Natural killer cell (primary cell): Measurements from ENCODE around the gene TACC2. TPM values are rescaled to one million over a fixed set of nuclear protein-coding genes. Genes with fewer than 3 reads are reported as not detected.

Experiments
- ATAC-seq, 3 donors: fragments of 150-1000 bp in 2 of 3; fragments of 200-7000 bp in 1 of 3; cut with Tn5 transposase; 1 replicate in 1 of 3; 2 replicates in 2 of 3; pipeline ENCODE4 v1.10.0; 2021; ENCODE audit warnings: mild to moderate bottlenecking in 2 of 3, moderate library complexity in 2 of 3
- DNase-seq, 2 donors: peaks; one replicate each; pipeline versions ENCODE4 v3.0.0 to v3.0.0-alpha.2; 2013 to 2021; ENCODE audit warnings: mixed read lengths in 1 of 2
- H3K27ac ChIP-seq: one replicate; pipeline ENCODE4 v1.5.1; 2013; ENCODE audit warnings: mild to moderate bottlenecking, low read length
- H3K27me3 ChIP-seq: one replicate; pipeline ENCODE4 v1.6.1; 2013; ENCODE audit warnings: low read length; ENCODE audit not compliant: control insufficient read depth, insufficient read depth
- H3K36me3 ChIP-seq: one replicate; pipeline ENCODE4 v1.6.1; 2013; ENCODE audit warnings: low read length; ENCODE audit not compliant: control insufficient read depth, insufficient read depth
- H3K4me1 ChIP-seq: one replicate; pipeline ENCODE4 v1.6.1; 2013; ENCODE audit warnings: low read length; ENCODE audit not compliant: control insufficient read depth, insufficient read depth
- H3K4me3 ChIP-seq: one replicate; pipeline ENCODE4 v1.5.1; 2013; ENCODE audit warnings: low read length
- H3K9me3 ChIP-seq: one replicate; pipeline ENCODE4 v1.6.1; 2013; ENCODE audit warnings: low read length; ENCODE audit not compliant: control insufficient read depth, insufficient read depth
- H3K27ac Mint-ChIP-seq, 2 donors: one replicate each; pipeline ENCODE4 v1.8.0; 2022; ENCODE audit warnings: mild to moderate bottlenecking in 2 of 2, mixed read lengths in 2 of 2, moderate library complexity in 1 of 2
- H3K27me3 Mint-ChIP-seq, 2 donors: one replicate each; pipeline ENCODE4 v1.8.0; 2022; ENCODE audit warnings: low read depth in 2 of 2, mixed read lengths in 2 of 2
- H3K36me3 Mint-ChIP-seq: one replicate; pipeline ENCODE4 v1.8.0; 2022; ENCODE audit warnings: mixed read lengths
- H3K4me1 Mint-ChIP-seq, 2 donors: one replicate each; pipeline ENCODE4 v1.8.0; 2022; ENCODE audit warnings: mixed read lengths in 2 of 2
- H3K4me3 Mint-ChIP-seq: one replicate; pipeline ENCODE4 v1.8.0; 2022; ENCODE audit warnings: mild to moderate bottlenecking, moderate library complexity, mixed read lengths
- H3K9me3 Mint-ChIP-seq, 2 donors: one replicate each; pipeline ENCODE4 v1.8.0; 2022; ENCODE audit warnings: mixed read lengths in 2 of 2
- CTCF ChIP-seq: fragments of 200-600 bp; IDR thresholded peaks from one replicate; pipeline ENCODE4 v1.8.0; 2022; ENCODE audit warnings: antibody characterized with exemption
- WGBS: methylation state at CpG from one replicate; pipeline ENCODE4 v1.1.7; 2013; ENCODE audit warnings: missing lambda C conversion rate; ENCODE audit not compliant: insufficient coverage; 5-methylcytosine and 5-hydroxymethylcytosine counted together
- intact Hi-C: fragments of 100-400 bp; cut with micrococcal nuclease; formaldehyde crosslinking; loops from one replicate; pipeline ENCODE4 v1.14.2; 2022
- total RNA-seq, 4 donors: library from RNA; stranded (reverse); fragments of 120-200 nt in 1 of 4; gene quantifications; one replicate each; pipeline versions ENCODE4 v1.2.3 to v1.2.4, GENCODE V29; 2013 to 2022

The TACC2 gene
- total RNA-seq, 3 donors from 2014 or later (not counting 1 experiment from before 2014, with no cell fraction given): not detected

- Mint-ChIP-seq H3K4me3 (no peak overlapping the region), H3K27me3 (peaks cover 55 to 60% of the 10 kb centered on the region in 2 donors), H3K4me1 (peaks cover 0 to 5% of the 10 kb centered on the region in 2 donors), H3K9me3 (no peaks in the 10 kb centered on the region), H3K36me3 (no peaks in the 10 kb centered on the region), H3K27ac (no peak overlapping the region)
- no peak for TF ChIP-seq CTCF
- intact Hi-C loops: no loop called here
- Histone ChIP-seq H3K27me3 (peaks cover 16% of the 10 kb centered on the region), H3K9me3 (no peaks in the 10 kb centered on the region), H3K36me3 (no peaks in the 10 kb centered on the region), H3K4me3 (no peak overlapping the region), H3K27ac (no peak overlapping the region), H3K4me1 (no peaks in the 10 kb centered on the region)
- no peak for DNase-seq
- no peak for ATAC-seq
- 38% methylated on average over 17 of the region's 17 CpGs for WGBS
Measured at GRCh38 chr10:122164815-122165483, 176.0 kb downstream of the TACC2 start.

GRCh38 chr10:122165484-122166276 is 176.7 kb downstream of the TACC2 start:
- Mint-ChIP-seq H3K36me3 (no peaks in the 10 kb centered on the region), H3K4me1 (peaks cover 0 to 5% of the 10 kb centered on the region in 2 donors), H3K27ac (no peak overlapping the region), H3K27me3 (peaks cover 53% of the 10 kb centered on the region in 2 donors), H3K4me3 (no peak overlapping the region), H3K9me3 (no peaks in the 10 kb centered on the region)
- Histone ChIP-seq H3K27ac (no peak overlapping the region), H3K27me3 (peaks cover 16% of the 10 kb centered on the region), H3K4me3 (no peak overlapping the region), H3K36me3 (no peaks in the 10 kb centered on the region), H3K4me1 (no peaks in the 10 kb centered on the region), H3K9me3 (no peaks in the 10 kb centered on the region)
- no peak for TF ChIP-seq CTCF
- 74% methylated on average over 12 of the region's 13 CpGs for WGBS
- DNase-seq (no peak), ATAC-seq (no peak)
- intact Hi-C loops: no loop called here

GRCh38 chr10:122168101-122168500 is 179.1 kb downstream of the TACC2 start:
- H3K4me1 ChIP-seq: no peaks in the 10 kb centered on the region
- WGBS: 91% methylated on average over 4 of the region's 5 CpGs
- H3K4me3 ChIP-seq: no peak overlapping the region
- no peak for TF ChIP-seq CTCF
- DNase-seq (no peak), ATAC-seq (no peak)
- H3K27ac Mint-ChIP-seq: no peak overlapping the region
- no peaks in the 10 kb centered on the region for H3K36me3 Mint-ChIP-seq
- no peak overlapping the region for H3K27ac ChIP-seq
- H3K9me3 ChIP-seq: no peaks in the 10 kb centered on the region
- no peaks in the 10 kb centered on the region for H3K36me3 ChIP-seq
- peaks cover 10% of the 10 kb centered on the region for H3K27me3 ChIP-seq
- H3K27me3 Mint-ChIP-seq: peaks cover 34 to 40% of the 10 kb centered on the region in 2 donors
- intact Hi-C loops: no loop called here
- no peak overlapping the region for H3K4me3 Mint-ChIP-seq
- no peaks in the 10 kb centered on the region for H3K9me3 Mint-ChIP-seq
- H3K4me1 Mint-ChIP-seq: peaks cover 0 to 5% of the 10 kb centered on the region in 2 donors
